CD8-positive, alpha-beta memory T cell (primary cell): Measurements from ENCODE around the gene ARSB. TPM values are rescaled to one million over a fixed set of nuclear protein-coding genes. Genes with fewer than 3 reads are reported as not detected.

ENCODE experiments used
- CTCF ChIA-PET: fragments of 350-600 bp; sonication (Branson Sonifier 250); formaldehyde crosslinking; loops from one replicate; lab custom pipeline; 2021; ENCODE audit warnings: antibody characterized with exemption; lab: Charles Lee
- POLR2A ChIA-PET: fragments of 350-600 bp; sonication (Branson Sonifier 250); formaldehyde crosslinking; loops from one replicate; lab custom pipeline; 2021; ENCODE audit warnings: antibody characterized with exemption; lab: Charles Lee
- DNase-seq, 5 donors: peaks; one replicate each; pipeline versions ENCODE4 v3.0.0 to v3.0.0-alpha.2; 2020 to 2022; ENCODE audit warnings: mixed read lengths in 1 of 5
- H3K27ac ChIP-seq: one replicate; pipeline ENCODE4 v1.7.0; 2013; ENCODE audit warnings: low read depth, mild to moderate bottlenecking, low read length, moderate library complexity
- H3K27me3 ChIP-seq: 2 replicates; pipeline ENCODE4 v1.7.0; 2013; ENCODE audit warnings: low read length, mild to moderate bottlenecking; ENCODE audit not compliant: insufficient read depth, poor library complexity, severe bottlenecking
- H3K36me3 ChIP-seq: 2 replicates; pipeline ENCODE4 v1.7.0; 2013; ENCODE audit warnings: mild to moderate bottlenecking, low read length, moderate library complexity; ENCODE audit not compliant: insufficient read depth
- H3K4me1 ChIP-seq: 2 replicates; pipeline ENCODE4 v1.7.0; 2013; ENCODE audit warnings: mild to moderate bottlenecking, low read length, moderate library complexity; ENCODE audit not compliant: insufficient read depth
- H3K4me3 ChIP-seq: 2 replicates; pipeline ENCODE4 v1.7.0; 2013; ENCODE audit warnings: mild to moderate bottlenecking, low read length
- H3K9me3 ChIP-seq: 2 replicates; pipeline ENCODE4 v1.7.0; 2013; ENCODE audit warnings: mild to moderate bottlenecking, low read length
- H3K27ac Mint-ChIP-seq, 8 donors: one replicate each; pipeline ENCODE4 v1.8.0; 2020 to 2021; ENCODE audit warnings: mixed read lengths in 8 of 8, mild to moderate bottlenecking in 6 of 8, inconsistent platforms in 3 of 8, moderate library complexity in 3 of 8
- H3K27me3 Mint-ChIP-seq, 2 donors: one replicate each; pipeline ENCODE4 v1.8.0; 2020 to 2021; ENCODE audit warnings: mixed read lengths in 2 of 2, mild to moderate bottlenecking in 1 of 2, moderate library complexity in 1 of 2
- H3K36me3 Mint-ChIP-seq, 3 donors: one replicate each; pipeline ENCODE4 v1.8.0; 2020 to 2021; ENCODE audit warnings: mixed read lengths in 3 of 3, inconsistent platforms in 1 of 3, mild to moderate bottlenecking in 1 of 3
- H3K4me1 Mint-ChIP-seq, 3 donors: one replicate each; pipeline ENCODE4 v1.8.0; 2020 to 2021; ENCODE audit warnings: mixed read lengths in 3 of 3, inconsistent platforms in 1 of 3, mild to moderate bottlenecking in 1 of 3
- H3K4me3 Mint-ChIP-seq, 7 donors: one replicate each; pipeline ENCODE4 v1.8.0; 2020 to 2021; ENCODE audit warnings: mixed read lengths in 7 of 7, mild to moderate bottlenecking in 6 of 7, moderate library complexity in 4 of 7, inconsistent platforms in 2 of 7
- H3K9me3 Mint-ChIP-seq, 5 donors: one replicate each; pipeline ENCODE4 v1.8.0; 2020 to 2022; ENCODE audit warnings: mixed read lengths in 5 of 5, mild to moderate bottlenecking in 3 of 5, moderate library complexity in 2 of 5, inconsistent platforms in 1 of 5
- polyA plus RNA-seq: library from polyadenylated mRNA; unstranded; fragments of 300-500 nt; fragmentation: Illumina TruSeq; gene quantifications from one replicate; pipeline ENCODE4 v1.2.3, GENCODE V29; 2021
- total RNA-seq, 2 experiments: library from RNA; stranded (reverse); gene quantifications; one replicate each; pipeline ENCODE4 v1.2.3, GENCODE V29; 2021

ARSB gene
- total and polyA plus RNA-seq, 3 experiments from 2014 or later = 5.1 to 19.9 (median 19.6) TPM

- no peaks in the 10 kb centered on the region for H3K9me3 ChIP-seq
- POLR2A ChIA-PET = no interaction called here
- H3K36me3 ChIP-seq = no peaks in the 10 kb centered on the region
- Mint-ChIP-seq H3K4me1 (peaks cover 0 to 5% (median 0%) of the 10 kb centered on the region in 3 donors), H3K36me3 (peaks cover 9 to 16% (median 15%) of the 10 kb centered on the region in 3 donors), H3K27ac (no peak overlapping the region), H3K27me3 (no peaks in the 10 kb centered on the region), H3K9me3 (no peaks in the 10 kb centered on the region), H3K4me3 (no peak overlapping the region)
- no peak overlapping the region for H3K4me3 ChIP-seq
- H3K27me3 ChIP-seq = no peaks in the 10 kb centered on the region
- no peak overlapping the region for H3K27ac ChIP-seq
- DNase-seq = no peak
- no peaks in the 10 kb centered on the region for H3K4me1 ChIP-seq
- CTCF ChIA-PET = no interaction called here
Measured at GRCh38 chr5:78819166-78819565, 165.9 kb downstream of the ARSB start.

- no peaks in the 10 kb centered on the region for H3K4me1 ChIP-seq
- POLR2A ChIA-PET = no interaction called here
Measured at GRCh38 chr5:78816143-78816765, 168.9 kb downstream of the ARSB start.

GRCh38 chr5:78813906-78814530 is 171.1 kb downstream of the ARSB start:
- no peak overlapping the region for H3K4me3 ChIP-seq
- no peaks in the 10 kb centered on the region for H3K36me3 ChIP-seq
- ChIA-PET POLR2A (no interaction called here), CTCF (no interaction called here)
- Mint-ChIP-seq H3K36me3 (peaks cover 4 to 9% (median 6%) of the 10 kb centered on the region in 3 donors), H3K4me1 (peaks cover 0 to 5% (median 0%) of the 10 kb centered on the region in 3 donors), H3K4me3 (no peak overlapping the region), H3K27ac (no peak overlapping the region), H3K27me3 (no peaks in the 10 kb centered on the region), H3K9me3 (no peaks in the 10 kb centered on the region)
- no peaks in the 10 kb centered on the region for H3K4me1 ChIP-seq
- H3K27me3 ChIP-seq = no peaks in the 10 kb centered on the region
- no peak for DNase-seq
- no peak overlapping the region for H3K27ac ChIP-seq
- no peaks in the 10 kb centered on the region for H3K9me3 ChIP-seq

More at GRCh38 chr5:78816143-78816765, 168.9 kb downstream of the ARSB start:
- Mint-ChIP-seq H3K9me3 (no peaks in the 10 kb centered on the region), H3K27ac (no peak overlapping the region), H3K4me3 (no peak overlapping the region), H3K36me3 (peaks cover 7 to 11% (median 8%) of the 10 kb centered on the region in 3 donors), H3K27me3 (no peaks in the 10 kb centered on the region), H3K4me1 (peaks cover 0 to 5% (median 0%) of the 10 kb centered on the region in 3 donors)
- H3K4me3 ChIP-seq = no peak overlapping the region
- no peaks in the 10 kb centered on the region for H3K27me3 ChIP-seq
- DNase-seq = no peak
- no peaks in the 10 kb centered on the region for H3K36me3 ChIP-seq
- no peaks in the 10 kb centered on the region for H3K9me3 ChIP-seq
- H3K27ac ChIP-seq = no peak overlapping the region
- CTCF ChIA-PET = no interaction called here

- no peak overlapping the region for H3K27ac ChIP-seq
- H3K4me3 ChIP-seq = no peak overlapping the region
- H3K27me3 ChIP-seq = no peaks in the 10 kb centered on the region
- Mint-ChIP-seq H3K4me1 (peaks cover 0 to 5% (median 0%) of the 10 kb centered on the region in 3 donors), H3K27ac (no peak overlapping the region), H3K27me3 (no peaks in the 10 kb centered on the region), H3K9me3 (no peaks in the 10 kb centered on the region), H3K36me3 (peaks cover 4 to 9% (median 6%) of the 10 kb centered on the region in 3 donors), H3K4me3 (no peak overlapping the region)
- H3K4me1 ChIP-seq = no peaks in the 10 kb centered on the region
- no peaks in the 10 kb centered on the region for H3K9me3 ChIP-seq
- ChIA-PET POLR2A (no interaction called here), CTCF (no interaction called here)
- no peak for DNase-seq
- no peaks in the 10 kb centered on the region for H3K36me3 ChIP-seq
Measured at GRCh38 chr5:78813286-78813685, 171.8 kb downstream of the ARSB start.

- H3K36me3 ChIP-seq = no peaks in the 10 kb centered on the region
- no peak overlapping the region for H3K4me3 Mint-ChIP-seq
- H3K9me3 ChIP-seq = no peaks in the 10 kb centered on the region
- H3K9me3 Mint-ChIP-seq = no peaks in the 10 kb centered on the region
- no peaks in the 10 kb centered on the region for H3K27me3 ChIP-seq
- H3K4me3 ChIP-seq = no peak overlapping the region
- ChIA-PET POLR2A (no interaction called here), CTCF (no interaction called here)
- no peak overlapping the region for H3K27ac Mint-ChIP-seq
- no peaks in the 10 kb centered on the region for H3K4me1 ChIP-seq
- no peak for DNase-seq
- H3K36me3 Mint-ChIP-seq = peaks cover 1 to 6% (median 4%) of the 10 kb centered on the region in 3 donors
- peaks cover 0 to 5% (median 0%) of the 10 kb centered on the region in 3 donors for H3K4me1 Mint-ChIP-seq
- H3K27ac ChIP-seq = no peak overlapping the region
- no peaks in the 10 kb centered on the region for H3K27me3 Mint-ChIP-seq
Measured at GRCh38 chr5:78811866-78812265, 173.2 kb downstream of the ARSB start.

GRCh38 chr5:78811121-78811817 is 173.8 kb downstream of the ARSB start:
- peaks cover 0 to 6% (median 3%) of the 10 kb centered on the region in 3 donors for H3K36me3 Mint-ChIP-seq
- Histone ChIP-seq H3K4me1 (no peaks in the 10 kb centered on the region), H3K27ac (no peak overlapping the region), H3K36me3 (no peaks in the 10 kb centered on the region), H3K9me3 (no peaks in the 10 kb centered on the region), H3K27me3 (no peaks in the 10 kb centered on the region), H3K4me3 (no peak overlapping the region)
- CTCF ChIA-PET = no interaction called here
- H3K27me3 Mint-ChIP-seq = no peaks in the 10 kb centered on the region
- no peak overlapping the region for H3K4me3 Mint-ChIP-seq
- peaks cover 0 to 5% (median 0%) of the 10 kb centered on the region in 3 donors for H3K4me1 Mint-ChIP-seq
- POLR2A ChIA-PET = no interaction called here
- no peaks in the 10 kb centered on the region for H3K9me3 Mint-ChIP-seq
- no peak for DNase-seq
- peak overlapping the region in 1 of 8 donors; percentile 2 for H3K27ac Mint-ChIP-seq

GRCh38 chr5:78810098-78810920 is 174.8 kb downstream of the ARSB start:
- peaks cover 0 to 4% (median 2%) of the 10 kb centered on the region in 3 donors for H3K36me3 Mint-ChIP-seq
- POLR2A ChIA-PET = no interaction called here
- no peaks in the 10 kb centered on the region for H3K36me3 ChIP-seq

More at GRCh38 chr5:78810098-78810920, 174.8 kb downstream of the ARSB start:
- DNase-seq = no peak
- no peaks in the 10 kb centered on the region for H3K9me3 ChIP-seq
- no peaks in the 10 kb centered on the region for H3K4me1 ChIP-seq
- H3K27me3 ChIP-seq = no peaks in the 10 kb centered on the region
- no peak overlapping the region for H3K4me3 ChIP-seq
- Mint-ChIP-seq H3K9me3 (no peaks in the 10 kb centered on the region), H3K4me3 (no peak overlapping the region), H3K27ac (no peak overlapping the region), H3K4me1 (peaks cover 0 to 5% (median 0%) of the 10 kb centered on the region in 3 donors), H3K27me3 (no peaks in the 10 kb centered on the region)
- no peak overlapping the region for H3K27ac ChIP-seq
- CTCF ChIA-PET = no interaction called here
